RWPE2 (cell line): ENCODE data around the gene DZIP1L.

ENCODE experiments used
- ATAC-seq: fragments of 200-7000 bp; cut with Tn5 transposase; 3 replicates; pipeline ENCODE4 v1.9.1; 2021; ENCODE audit warnings: low read depth
- DNase-seq: peaks from one replicate; pipeline ENCODE4 v3.0.0-alpha.2; 2020; ENCODE audit warnings: low spot score
- H3K27ac ChIP-seq: fragments of 450-650 bp; 2 replicates; pipeline ENCODE4 v1.5.1; 2017; ENCODE audit warnings: mild to moderate bottlenecking; ENCODE audit not compliant: poor library complexity, severe bottlenecking
- H3K27me3 ChIP-seq: fragments of 250-450 bp; sonication (Bioruptor Pico); 2 replicates; pipeline ENCODE4 v1.5.1; 2021; ENCODE audit warnings: mild to moderate bottlenecking, moderate library complexity; ENCODE audit not compliant: insufficient read depth, poor library complexity, severe bottlenecking
- H3K36me3 ChIP-seq: fragments of 250-450 bp; sonication (Bioruptor Pico); 2 replicates; pipeline ENCODE4 v1.5.1; 2020; ENCODE audit warnings: low read depth, mild to moderate bottlenecking, moderate library complexity
- H3K4me1 ChIP-seq: fragments of 250-450 bp; sonication (Bioruptor Pico); 2 replicates; pipeline ENCODE4 v1.5.1; 2021; ENCODE audit warnings: mild to moderate bottlenecking, moderate library complexity; ENCODE audit not compliant: insufficient read depth, poor library complexity, severe bottlenecking
- H3K4me3 ChIP-seq: fragments of 250-450 bp; sonication (Bioruptor Pico); 2 replicates; pipeline ENCODE4 v1.5.1; 2021; ENCODE audit warnings: mild to moderate bottlenecking, moderate library complexity; ENCODE audit not compliant: severe bottlenecking
- H3K9me3 ChIP-seq: fragments of 250-450 bp; sonication (Bioruptor Pico); 2 replicates; pipeline ENCODE4 v1.5.1; 2021; ENCODE audit warnings: mild to moderate bottlenecking, moderate library complexity; ENCODE audit not compliant: severe bottlenecking
- TF ChIP-seq, protein P1 (sequence below): fragments of 450-650 bp; IDR thresholded peaks from one replicate; pipeline ENCODE4 v1.5.1; 2017; ENCODE audit warnings: mild to moderate bottlenecking, moderate library complexity; ENCODE audit not compliant: poor library complexity, severe bottlenecking

Gene DZIP1L

DNA sequence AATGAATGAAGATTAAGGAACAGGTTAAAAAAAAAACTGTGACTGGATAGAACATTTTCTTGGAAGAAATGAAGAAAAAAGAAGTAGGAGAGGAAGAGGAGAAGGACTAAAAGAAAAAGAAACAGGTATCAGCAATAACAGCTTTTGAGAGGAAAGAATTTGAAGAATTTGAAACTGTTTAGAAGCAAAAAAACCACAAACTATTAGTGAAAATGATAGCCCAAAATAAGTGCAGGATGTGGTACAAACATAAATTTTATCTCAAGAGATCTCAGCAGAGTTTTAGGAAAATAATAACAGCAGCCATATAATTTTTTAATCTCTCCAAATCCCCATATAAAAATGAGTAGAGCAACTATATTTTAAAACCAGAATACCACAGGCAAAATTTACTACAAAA is 25.5 kb upstream of the DZIP1L start:
- TF ChIP-seq, protein P1, sequence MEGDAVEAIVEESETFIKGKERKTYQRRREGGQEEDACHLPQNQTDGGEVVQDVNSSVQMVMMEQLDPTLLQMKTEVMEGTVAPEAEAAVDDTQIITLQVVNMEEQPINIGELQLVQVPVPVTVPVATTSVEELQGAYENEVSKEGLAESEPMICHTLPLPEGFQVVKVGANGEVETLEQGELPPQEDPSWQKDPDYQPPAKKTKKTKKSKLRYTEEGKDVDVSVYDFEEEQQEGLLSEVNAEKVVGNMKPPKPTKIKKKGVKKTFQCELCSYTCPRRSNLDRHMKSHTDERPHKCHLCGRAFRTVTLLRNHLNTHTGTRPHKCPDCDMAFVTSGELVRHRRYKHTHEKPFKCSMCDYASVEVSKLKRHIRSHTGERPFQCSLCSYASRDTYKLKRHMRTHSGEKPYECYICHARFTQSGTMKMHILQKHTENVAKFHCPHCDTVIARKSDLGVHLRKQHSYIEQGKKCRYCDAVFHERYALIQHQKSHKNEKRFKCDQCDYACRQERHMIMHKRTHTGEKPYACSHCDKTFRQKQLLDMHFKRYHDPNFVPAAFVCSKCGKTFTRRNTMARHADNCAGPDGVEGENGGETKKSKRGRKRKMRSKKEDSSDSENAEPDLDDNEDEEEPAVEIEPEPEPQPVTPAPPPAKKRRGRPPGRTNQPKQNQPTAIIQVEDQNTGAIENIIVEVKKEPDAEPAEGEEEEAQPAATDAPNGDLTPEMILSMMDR, result no peak
- Histone ChIP-seq H3K4me1 (no peaks in the 10 kb centered on the region), H3K9me3 (no peaks in the 10 kb centered on the region), H3K4me3 (no peak overlapping the region), H3K27me3 (no peaks in the 10 kb centered on the region), H3K27ac (no peak overlapping the region), H3K36me3 (no peaks in the 10 kb centered on the region)
- no peak for ATAC-seq
- DNase-seq, result no peak

DNA sequence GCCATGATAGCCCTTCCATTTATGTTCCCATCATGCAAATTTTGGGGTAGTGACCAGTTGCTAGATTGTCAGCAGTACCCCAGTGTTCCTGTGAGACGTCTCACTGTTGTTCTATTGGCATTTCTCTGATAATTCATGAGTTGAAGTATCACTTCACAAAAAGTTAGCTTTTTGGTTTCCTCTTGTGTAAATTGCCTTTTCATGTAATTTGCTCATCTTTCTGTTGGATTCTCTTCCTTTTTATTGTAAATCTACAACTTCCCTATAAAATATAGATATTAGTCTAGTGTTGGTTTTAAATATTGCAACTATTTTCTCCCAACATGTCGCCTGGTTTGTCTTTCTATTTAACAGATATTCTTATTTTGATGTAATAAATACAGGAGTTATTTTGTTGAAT is 24.3 kb upstream of the DZIP1L start:
- no peak for DNase-seq
- Histone ChIP-seq H3K9me3 (no peaks in the 10 kb centered on the region), H3K27ac (no peak overlapping the region), H3K36me3 (no peaks in the 10 kb centered on the region), H3K4me3 (no peak overlapping the region), H3K4me1 (no peaks in the 10 kb centered on the region), H3K27me3 (no peaks in the 10 kb centered on the region)
- TF ChIP-seq, protein P1, result no peak
- ATAC-seq, result no peak

DNA sequence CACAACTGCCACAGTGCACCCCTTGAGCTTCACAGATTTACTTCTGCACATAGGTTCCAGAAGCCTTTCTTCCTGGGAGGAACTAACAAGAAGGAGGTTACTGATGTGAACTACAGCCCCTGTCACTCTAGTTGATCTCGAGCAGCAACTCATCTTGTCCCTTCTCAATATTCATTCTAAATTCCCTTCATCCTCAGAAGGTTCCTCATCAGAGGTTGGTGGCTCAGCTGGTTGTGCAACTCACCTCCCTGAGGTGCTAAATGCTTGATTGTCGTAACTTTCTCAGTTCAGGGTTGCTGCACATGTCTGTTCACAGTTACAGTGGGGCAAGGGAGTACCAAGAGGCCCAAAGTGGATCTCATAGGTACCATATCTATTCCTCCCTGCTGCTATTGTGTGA is 22.5 kb upstream of the DZIP1L start:
- H3K9me3 ChIP-seq, result no peaks in the 10 kb centered on the region
- H3K4me3 ChIP-seq, result no peak overlapping the region
- DNase-seq (no peak), ATAC-seq (no peak)
- H3K27ac ChIP-seq, result no peak overlapping the region
- H3K27me3 ChIP-seq, result no peaks in the 10 kb centered on the region
- H3K4me1 ChIP-seq, result no peaks in the 10 kb centered on the region
- TF ChIP-seq, protein P1, result no peak
- H3K36me3 ChIP-seq, result no peaks in the 10 kb centered on the region

DNA sequence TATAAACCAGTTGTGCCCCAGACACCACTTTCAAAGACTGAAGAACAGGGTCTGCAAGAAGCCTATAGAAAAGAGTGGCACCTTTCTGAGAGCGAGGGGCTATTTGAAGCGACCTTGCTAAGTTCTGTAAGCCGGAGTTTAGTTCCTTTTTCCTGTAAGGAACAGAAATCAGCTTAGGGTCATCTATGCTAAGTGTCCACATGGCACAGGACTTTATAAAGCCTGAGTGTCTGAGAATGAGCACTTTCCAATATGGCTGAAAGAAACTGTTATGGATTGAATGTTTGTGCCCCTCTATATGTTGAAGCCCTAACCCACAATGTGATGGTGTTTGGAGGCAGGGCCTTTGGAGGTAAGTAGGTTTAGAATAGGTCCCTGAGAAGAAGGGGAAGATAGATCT is 20.8 kb upstream of the DZIP1L start:
- TF ChIP-seq, protein P1, result no peak
- no peaks in the 10 kb centered on the region for H3K27me3 ChIP-seq
- H3K27ac ChIP-seq, result no peak overlapping the region
- DNase-seq (no peak), ATAC-seq (no peak)
- no peak overlapping the region for H3K4me3 ChIP-seq
- H3K9me3 ChIP-seq, result no peaks in the 10 kb centered on the region
- H3K36me3 ChIP-seq, result no peaks in the 10 kb centered on the region
- no peaks in the 10 kb centered on the region for H3K4me1 ChIP-seq

DNA sequence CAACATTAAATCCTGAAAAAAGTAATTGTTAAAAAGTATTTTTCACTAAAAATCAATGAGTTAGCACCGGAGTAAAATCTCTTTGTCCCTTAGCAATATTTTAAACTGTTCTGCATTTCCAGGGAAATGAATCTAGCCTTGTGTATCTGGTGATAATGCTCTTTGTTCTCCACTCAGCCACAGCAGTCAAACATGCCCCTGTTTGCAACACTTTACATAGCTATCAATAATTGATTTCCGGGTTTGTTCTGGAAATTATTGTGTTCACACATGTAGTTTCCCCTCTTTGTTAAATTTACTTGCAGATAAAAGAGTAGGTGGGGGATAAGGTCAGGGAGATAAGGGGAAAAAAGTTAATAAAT is 20.4 kb upstream of the DZIP1L start:
- ATAC-seq (no peak), DNase-seq (no peak)
- H3K27me3 ChIP-seq, result no peaks in the 10 kb centered on the region
- TF ChIP-seq, protein P1, result no peak
- no peaks in the 10 kb centered on the region for H3K4me1 ChIP-seq
- no peak overlapping the region for H3K27ac ChIP-seq
- H3K36me3 ChIP-seq, result no peaks in the 10 kb centered on the region
- no peaks in the 10 kb centered on the region for H3K9me3 ChIP-seq
- H3K4me3 ChIP-seq, result no peak overlapping the region
